NCI-H2196 (cell line): ENCODE results near the gene NKX1-1.

Experiments used
- DNase-seq: peaks from one replicate; lab custom pipeline; 2025; ENCODE audit not compliant: unreplicated experiment; lab: John Stamatoyannopoulos, UW

NKX1-1 gene

DNA sequence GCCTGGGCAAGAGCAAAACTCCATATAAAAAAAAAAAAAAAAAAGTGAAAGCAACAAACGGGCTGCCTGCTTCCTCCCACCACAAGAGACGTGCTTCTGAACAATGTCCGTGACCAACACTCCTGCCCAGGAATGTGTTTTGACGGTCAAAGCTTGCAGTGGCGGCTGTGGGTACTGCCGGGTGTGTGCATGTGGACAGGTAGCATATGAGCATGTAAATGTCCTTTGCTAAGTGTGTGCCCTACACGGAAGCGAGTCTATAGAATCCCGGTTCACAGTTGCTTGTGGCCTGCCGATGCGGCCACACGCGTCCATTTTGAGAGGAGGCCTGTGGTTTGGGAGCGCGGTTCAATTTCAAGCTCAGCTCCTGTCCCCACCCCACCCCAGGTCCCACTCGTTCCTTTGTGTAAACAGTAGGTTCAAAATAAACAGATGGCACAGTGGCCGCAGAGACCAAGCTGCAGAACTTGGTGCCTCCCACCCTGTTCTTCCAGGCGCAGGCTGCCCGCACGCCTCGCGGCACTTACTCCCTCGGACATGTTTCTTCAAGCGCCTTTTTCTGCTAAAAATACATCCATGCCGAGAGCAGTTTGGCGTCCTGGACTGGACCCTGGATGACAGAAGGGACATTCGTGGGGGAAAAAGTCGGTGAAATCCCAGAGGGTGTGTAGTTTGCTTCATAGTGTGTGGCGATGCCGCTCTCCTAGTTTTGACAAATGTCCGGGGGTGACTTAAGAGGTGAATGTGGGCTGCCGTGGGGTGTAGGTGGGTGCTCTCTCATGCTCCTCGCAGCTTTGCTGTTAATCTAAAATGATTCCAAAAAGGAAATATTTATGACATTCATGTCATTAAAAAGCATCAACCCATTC, 11.5 kb upstream of the NKX1-1 start:
- no peak for DNase-seq

DNA sequence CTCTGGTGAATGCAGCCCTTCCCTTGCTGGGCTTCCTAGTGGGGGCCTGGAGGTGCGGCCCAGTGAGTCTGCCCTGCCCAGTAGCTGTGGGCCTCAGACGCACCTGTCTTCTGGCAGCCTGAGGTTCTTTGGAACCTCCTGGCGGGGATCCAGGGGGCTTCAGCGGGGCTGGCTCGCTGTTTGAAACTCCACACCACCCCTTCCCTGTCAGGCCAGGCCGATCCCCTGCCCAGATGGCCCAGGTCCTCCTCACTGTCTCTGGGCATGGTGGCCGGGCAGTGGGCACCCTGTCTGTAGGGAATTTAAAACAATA, 10.7 kb upstream of the NKX1-1 start:
- DNase-seq, result no peak

DNA sequence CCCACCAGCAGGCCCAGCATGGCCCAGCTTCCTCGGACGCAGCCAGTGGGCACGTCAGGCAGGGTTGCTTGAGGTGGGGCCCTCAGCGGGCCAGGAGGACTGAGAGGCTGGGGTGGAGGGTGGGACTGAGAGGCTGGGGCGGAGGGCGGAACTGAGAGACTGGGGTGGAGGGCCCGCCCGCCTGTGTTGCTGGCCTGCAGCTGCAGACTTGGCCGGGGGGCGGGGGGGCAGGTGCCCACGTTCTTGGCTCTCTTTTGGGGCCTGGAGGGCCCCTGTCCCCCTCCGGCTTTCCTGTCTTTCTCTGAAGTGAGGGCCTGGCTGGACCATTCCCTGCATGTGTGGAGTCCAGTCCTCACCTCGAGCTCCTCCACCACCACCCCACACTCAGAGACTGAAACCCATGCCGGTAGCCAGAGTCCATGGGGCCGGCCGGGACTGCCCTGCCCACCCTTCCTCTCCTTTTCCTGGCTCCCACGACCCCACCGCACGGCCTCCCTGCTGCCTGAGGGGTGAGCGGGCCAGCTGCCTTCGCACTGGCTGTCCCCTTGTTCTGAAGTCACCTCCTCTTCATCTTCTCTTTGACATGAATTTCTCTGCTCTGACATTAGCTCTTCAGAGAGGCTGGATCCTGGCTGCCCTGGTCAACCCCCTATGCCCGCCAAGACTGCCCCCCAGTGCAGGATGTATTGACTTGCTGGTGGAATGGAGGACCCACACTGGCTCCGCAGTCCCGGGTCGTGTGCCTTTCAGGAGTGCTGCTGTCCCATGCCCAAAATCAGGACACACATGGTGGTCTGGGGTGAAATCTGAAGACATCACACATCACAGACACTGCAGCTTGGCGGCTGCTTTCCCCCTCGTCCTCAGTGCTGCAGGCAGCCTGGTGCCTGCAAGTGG, 10.1 kb upstream of the NKX1-1 start:
- DNase-seq, result no peak

DNA sequence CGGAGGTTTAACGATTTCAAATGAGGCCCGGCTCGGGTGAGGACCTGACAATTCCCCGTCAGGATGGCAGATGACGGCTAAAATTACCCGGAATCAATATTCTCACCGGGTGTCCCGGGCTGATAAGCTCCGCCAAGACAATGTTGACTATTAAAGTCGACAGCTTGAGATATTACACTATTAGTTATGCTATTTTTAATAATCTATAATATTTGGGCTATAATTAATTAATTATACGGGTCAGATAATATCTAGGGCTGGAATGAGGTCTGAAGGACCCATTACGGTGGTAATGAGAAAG, 9.4 kb upstream of the NKX1-1 start:
- no peak for DNase-seq

DNA sequence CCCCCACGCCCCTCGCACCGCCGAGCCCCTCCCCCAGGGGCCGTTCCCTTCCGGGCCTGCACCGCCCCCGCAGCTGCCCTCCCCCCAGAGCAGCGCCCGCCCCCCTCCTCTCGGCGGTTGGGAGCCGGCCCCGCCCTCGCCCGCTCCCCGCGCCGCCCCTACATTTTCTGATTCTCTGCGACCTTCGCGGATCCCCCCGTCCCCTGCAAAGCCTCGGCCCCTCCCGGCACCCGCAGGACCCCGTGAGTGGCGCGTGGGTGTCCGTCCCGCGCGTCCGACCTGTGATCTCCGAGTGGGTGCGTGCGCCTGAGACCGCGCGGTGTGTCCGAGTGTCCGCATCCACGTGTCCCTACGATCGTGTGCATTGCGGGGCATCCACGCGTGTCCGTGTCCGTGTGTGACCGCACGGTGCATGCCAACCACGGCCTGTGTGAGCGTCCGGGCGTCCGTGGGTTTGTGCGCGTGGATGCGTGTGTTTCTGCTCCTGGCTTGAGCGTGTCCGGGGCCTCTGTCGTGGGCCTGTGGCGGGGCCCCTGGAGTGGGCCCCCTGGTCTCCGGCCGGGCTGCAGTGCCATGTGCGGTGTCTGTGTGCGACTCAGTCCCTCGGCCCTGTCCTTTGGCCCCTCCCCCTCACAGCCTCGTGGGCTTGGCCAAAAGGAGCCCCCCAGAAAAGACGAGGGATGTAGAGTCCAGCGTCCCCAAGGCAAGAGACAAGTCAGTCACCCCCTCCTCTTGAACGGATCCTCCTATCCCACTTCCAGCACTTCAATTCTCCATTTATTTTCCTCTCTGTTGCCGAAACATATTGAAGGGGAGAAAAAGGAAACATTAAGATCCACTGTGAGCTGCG, 8.8 kb upstream of the NKX1-1 start:
- DNase-seq, result no peak

DNA sequence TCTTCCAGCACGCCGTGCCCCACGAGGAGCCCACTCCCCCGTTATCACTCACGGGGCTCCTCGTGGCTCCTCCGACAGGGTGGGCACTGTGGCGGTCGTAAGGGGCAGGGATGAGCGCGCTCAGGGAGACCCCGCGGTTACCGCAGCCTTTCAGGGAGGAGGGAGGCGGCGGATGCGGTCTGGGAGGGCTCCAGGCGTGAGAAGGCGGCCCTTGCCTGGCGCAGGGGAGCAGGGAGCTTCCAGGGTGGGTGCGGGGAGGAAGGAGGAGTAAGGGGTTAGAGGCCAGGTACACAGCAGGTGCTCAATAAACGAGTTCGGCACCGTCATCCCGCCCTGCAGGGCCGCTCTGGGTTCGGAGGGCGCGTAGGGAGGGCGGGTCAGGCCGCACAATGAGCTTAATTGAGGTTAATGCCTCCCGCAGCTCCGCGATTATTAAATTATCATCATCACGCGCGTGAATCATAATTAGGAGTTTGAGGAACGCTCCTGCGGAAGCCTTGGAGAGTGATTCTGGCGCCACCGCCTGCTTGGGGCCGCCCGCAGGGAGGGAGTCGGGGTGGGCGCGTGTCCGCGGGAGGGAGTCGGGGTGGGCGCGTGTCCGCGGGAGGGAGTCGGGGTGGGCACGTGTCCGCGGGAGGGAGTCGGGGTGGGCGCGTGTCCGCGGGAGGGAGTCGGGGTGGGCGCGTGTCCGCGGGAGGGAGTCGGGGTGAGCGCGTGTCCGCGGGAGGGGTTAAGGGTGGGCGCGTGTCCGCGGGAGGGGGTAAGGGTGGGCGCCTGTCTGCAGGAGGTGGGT, 7.6 kb upstream of the NKX1-1 start:
- no peak for DNase-seq

DNA sequence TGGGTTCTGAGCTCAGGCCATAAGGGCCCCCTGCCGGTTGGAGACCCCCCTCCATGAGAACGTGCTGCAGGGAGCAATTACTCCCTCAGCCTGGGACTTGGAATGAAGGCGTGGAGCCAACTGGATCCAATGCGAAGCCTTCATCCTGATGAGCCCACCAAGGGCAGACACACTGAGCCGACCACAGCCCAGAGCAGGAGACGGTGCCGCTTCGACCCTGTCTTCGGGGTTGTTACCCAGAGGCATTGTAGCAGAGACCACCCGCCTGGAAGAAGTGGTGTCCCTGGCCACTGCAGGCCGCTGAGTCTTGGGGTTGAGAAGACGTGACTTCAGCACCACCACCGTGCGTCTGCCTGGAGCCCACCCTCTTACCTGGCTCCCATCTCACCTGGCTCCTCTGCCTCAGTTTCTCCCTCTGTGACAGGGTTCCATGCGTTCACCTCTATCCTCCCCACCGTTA, 7.0 kb upstream of the NKX1-1 start:
- no peak for DNase-seq

DNA sequence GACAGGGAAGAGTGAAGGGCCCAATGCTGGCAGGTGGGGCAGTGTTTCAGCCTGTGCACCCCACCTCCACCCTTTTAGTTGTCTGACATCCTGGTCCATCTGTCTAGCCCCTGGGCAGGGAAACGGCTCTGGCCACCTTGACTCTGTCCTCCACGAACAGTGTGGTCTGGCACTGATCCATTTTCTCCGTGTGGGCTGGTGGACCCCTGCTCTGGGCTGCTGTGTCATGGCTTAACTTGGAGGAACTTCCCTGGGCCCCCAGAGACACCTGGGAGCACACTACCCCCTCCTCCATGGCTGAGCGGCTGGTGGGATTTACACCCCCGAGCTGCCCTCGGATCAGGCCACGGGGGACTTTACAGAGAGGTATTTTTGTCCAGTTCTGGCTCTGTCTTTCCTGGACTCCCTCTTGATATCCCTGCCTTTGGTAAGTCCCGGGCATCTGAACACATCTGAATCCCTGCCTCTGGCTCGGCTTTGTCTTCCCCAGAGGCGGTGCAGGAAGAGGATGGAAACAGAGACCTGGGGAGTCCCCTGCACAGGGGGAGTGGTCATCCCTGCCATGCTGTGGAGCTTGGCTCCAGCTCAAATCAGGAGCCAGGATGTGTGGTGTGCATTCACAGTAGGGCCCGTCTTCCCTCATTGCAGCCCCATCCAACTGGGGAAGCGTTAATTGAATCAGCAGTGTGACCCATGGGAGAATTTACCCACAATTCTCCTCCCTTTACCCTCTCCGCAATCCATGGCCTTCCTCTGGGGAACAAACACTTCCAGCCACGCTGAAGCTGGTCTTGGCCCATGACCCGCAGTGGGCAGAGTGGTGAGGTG, 6.3 kb upstream of the NKX1-1 start:
- DNase-seq, result no peak

DNA sequence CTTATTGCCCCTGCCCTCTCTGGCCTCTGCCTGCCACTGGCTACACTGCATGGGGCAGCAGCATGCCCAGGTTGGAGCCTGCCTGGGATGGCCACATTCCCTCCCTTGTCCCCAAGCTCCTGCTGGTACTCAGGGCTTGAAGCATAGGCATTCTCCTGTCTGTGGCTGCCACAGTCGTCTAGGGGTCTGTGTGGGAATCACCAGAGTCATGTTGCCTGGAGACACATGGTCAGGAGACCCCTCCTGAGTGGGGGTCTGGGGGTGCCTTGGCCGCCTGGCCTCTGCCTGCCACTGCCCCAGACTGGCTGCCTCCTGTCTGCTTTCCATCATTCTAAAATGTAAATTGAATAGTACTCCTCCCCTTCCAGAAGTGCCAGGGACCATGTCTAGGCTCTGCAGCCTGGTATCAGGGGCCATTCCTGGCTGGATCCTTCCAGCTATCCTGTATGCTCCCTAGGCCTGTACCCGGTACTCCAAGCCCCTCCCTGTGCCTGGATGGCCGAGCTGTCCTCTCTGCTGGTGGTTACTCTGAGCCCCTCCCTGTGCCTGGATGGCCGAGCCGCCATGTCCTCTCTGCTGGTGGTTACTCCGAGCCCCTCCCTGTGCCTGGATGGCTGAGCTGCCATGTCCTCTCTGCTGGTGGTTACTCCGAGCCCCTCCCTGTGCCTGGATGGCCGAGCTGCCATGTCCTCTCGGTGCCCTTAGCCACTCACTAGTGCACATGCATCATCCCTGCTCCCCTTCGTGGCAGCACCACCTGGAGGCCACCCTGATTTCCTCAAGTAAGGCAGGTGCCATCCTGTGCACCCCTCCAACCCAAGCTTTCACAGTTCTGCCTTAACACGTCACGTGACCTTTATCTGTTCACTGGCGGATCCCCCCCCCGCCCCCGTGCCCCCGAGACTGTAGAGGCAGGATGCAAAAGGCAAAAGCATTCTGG, 5.5 kb upstream of the NKX1-1 start:
- DNase-seq, result no peak

DNA sequence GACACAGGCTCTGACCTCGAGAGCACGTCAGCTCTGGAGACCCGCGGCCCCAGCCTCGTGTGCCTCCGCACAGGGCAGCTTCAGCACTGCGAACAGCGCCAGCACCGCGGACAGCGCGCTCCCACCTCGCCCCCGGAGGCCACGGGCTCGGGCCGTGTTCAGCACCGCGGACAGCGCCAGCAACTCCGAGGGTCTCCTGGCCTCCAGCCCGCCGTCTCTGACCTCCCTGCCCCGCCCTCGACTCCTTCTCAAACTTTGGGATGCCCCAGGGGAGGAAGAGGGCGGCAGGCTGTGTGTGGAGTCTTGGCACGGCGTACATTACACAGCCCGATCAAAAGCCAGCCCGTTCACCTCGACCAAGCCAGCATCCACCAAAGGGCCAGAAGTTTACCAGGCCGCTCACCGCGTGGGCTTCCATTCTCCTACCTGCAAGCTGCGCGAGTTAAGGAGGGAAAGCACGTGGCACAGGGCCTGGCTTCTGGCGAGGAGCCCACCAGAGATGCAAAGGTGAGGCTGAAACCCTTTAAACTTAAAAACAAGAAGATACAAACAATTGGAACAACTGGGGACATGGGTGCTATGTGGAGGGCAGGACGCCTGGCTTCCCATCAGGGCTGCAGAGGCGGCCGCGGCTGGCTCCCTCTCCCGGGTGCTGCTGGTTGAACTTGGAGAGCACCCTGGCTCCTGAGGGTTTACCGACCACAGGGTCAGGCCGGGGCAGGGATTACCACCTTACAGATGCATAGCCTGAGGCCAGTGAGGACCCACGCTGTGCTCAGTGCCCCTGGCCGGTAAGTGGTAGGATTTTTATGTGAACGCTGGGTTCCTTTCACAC, 4.5 kb upstream of the NKX1-1 start:
- DNase-seq, result no peak

DNA sequence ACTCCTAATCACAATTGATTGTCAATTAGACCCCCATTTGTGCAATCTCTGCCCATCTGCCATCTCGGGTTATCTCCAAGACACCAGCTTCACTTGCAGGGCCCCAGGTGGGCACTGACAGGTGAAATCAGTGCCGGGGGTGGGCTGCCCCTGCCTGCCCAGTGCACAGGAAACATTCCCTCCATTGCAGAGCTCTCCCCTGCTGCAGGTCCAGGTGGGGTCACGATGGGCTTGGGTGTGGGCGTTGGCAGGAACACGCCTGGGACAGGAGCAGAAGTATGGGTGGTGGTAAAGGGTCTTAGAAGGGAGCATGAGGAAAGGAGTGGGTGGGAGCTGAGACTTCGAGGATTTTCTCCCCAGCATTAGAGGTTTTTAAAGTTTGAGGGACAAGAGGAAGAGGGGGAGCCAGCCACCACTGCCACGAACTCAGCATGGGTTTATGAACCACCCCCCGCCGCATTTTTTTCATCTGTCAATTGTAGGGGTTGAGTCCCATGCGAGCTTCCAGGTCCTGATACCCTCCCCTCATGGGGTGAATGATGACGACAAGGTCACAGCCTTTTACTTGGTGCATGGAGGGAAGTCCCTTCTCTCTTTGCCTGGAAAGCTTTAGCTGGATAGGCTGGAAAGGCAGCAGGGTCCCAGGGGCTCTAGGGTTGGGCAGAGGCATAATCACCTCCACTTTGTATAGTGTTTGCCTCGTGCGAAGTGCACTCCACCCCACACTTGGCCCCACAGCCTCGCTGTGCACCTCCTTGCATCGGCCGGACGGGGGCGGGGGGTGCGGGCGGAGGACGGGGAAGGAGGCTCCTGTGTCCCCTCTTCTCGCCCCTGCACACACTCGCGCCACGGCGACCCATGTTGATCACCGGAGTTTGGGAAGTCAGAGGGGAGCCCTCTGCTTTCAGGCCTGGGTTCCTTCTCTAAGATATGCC, 3.5 kb upstream of the NKX1-1 start:
- DNase-seq, result no peak

DNA sequence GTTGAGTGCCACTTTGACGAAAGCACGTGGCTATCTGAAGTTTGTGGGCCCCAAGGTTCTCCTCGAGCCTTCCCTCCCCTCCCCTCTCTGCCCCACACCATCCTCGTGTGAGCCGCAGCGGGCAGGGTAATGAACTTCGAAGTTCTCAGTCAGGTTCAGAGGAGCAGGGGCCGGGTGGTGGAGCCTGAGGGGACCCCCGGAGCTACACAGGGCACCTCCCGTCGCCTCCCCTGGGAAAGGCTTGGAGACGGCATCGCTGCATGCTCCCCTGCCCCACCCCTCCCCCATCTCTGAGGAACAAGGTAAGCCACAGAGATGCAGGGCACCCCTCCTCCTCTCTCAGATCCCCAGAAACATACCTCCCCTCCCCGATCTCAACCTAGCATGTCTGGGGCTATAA, 2.8 kb upstream of the NKX1-1 start:
- DNase-seq, result no peak

DNA sequence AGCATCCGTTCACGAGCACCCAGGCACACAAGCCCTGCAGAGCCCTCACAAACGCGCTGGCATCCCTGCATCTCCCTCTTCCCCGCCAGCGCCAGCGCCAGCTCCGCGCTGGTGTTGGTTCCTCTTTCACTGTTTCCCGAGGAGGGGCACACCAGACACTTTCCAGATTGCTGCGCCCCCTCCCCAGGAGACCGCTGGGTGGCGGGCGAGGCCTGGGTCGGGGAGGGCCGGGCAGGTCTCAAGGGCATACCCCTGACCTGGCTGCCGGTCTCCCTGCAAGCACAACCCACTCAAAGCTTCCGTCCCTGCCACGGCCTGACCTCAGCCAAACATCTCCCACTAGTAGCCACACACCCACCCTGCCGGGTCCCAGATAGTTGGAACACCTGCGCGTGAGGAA, 2.2 kb upstream of the NKX1-1 start:
- DNase-seq, result no peak

DNA sequence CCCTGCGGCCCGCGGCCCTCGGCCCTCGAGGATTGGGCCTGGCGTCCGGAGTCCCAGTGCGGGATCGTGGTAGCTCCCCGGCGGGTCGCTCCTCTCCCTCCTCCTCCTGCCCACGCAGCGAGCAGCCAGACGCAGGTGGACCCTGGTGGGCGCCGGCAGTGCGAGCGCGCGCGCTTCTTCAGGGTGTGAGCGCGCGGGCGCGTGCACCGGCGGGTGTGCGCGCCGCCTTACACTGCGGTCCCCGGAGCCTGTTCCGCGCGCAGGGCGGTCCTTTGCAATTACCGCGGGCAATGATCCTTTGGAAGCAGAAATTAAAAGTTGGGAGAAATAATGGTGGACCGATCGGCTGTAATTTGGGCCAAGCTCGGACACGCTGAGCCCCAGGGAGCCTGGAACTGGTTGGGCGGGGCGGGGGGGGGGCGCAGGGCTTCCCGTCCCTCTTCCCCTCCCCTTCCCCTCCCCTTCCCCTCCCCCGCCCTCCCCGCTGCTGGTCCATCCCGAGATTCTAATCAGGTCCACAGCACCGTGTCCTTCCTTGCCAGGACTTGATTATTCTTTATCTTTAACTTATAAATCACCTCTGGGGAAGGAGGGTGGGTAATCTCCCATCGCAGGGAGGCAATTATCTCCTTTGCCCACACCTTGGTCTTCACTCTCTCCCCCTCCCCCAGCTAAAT, 1.6 kb upstream of the NKX1-1 start:
- no peak for DNase-seq

DNA sequence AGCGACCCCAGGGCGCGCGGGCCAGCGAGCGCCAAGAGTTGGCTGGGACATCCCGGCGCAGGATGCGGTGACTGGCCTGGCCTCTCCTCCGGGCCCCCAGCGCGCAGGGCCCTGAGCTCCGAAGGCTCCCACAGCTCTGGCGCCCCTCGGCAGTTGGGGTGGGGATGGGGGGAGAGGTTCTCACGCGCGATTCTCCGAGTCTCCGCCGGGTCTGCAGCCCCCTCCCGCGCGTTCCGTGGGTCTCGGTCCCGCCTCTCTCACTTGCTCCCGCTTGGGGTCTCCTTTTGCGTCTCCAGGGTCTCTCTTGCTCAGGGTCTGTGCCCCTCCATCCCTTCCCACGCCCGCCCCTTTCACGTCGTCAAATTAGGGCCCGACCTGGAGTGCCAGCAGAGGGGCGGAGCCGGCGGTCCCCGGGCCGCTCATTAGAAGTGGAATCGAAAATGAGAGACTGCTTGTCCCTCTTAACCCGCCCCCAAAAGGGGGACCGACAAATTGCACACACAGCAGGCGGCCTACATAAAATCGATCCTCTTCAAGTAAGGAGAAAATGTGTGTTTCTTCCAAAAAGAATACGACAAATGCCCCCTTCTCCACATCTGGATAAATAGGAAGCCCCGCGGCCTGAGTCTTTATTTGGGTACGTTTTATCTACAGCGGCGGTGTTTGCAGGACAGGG, 877 bp upstream of the NKX1-1 start:
- no peak for DNase-seq
